IPS DF 19.7 (cell line): ENCODE measurements around the gene GAA.

Experiments
- DNase-seq: peaks from one replicate; pipeline ENCODE4 v3.0.0-alpha.2; 2013; ENCODE audit warnings: low read depth, low spot score

GAA gene

GRCh38 chr17:80103449-80104085 lies 2.2 kb downstream of the GAA start:
- DNase-seq, result no peak

GRCh38 chr17:80104321-80104955 lies 3.1 kb downstream of the GAA start:
- DNase-seq, result no peak

- no peak for DNase-seq
Observed at GRCh38 chr17:80104956-80105375, 3.6 kb downstream of the GAA start.

- DNase-seq, result no peak
Observed at GRCh38 chr17:80105762-80106161, 4.4 kb downstream of the GAA start.

- DNase-seq, result no peak
Observed at GRCh38 chr17:80106176-80106575, 4.8 kb downstream of the GAA start.

GRCh38 chr17:80106751-80107150 lies 5.4 kb downstream of the GAA start:
- DNase-seq, result no peak

GRCh38 chr17:80107231-80108021 lies 6.0 kb downstream of the GAA start:
- DNase-seq, result no peak

GRCh38 chr17:80108036-80108971 lies 6.9 kb downstream of the GAA start:
- DNase-seq, result no peak

- DNase-seq, result no peak
Observed at GRCh38 chr17:80109066-80109660, 7.8 kb downstream of the GAA start.

- no peak for DNase-seq
Observed at GRCh38 chr17:80109713-80110446, 8.5 kb downstream of the GAA start.

GRCh38 chr17:80110447-80110812 lies 9.0 kb downstream of the GAA start:
- DNase-seq, result no peak

GRCh38 chr17:80110927-80111701 lies 9.7 kb downstream of the GAA start:
- no peak for DNase-seq

GRCh38 chr17:80111702-80112470 lies 10.5 kb downstream of the GAA start:
- DNase-seq, result no peak

- no peak for DNase-seq
Observed at GRCh38 chr17:80112471-80113032, 11.2 kb downstream of the GAA start.

GRCh38 chr17:80113033-80113484 lies 11.7 kb downstream of the GAA start:
- DNase-seq, result no peak

GRCh38 chr17:80114758-80115157 lies 13.4 kb downstream of the GAA start:
- no peak for DNase-seq

GRCh38 chr17:80115159-80115558 lies 13.8 kb downstream of the GAA start:
- DNase-seq, result no peak

- DNase-seq, result no peak
Observed at GRCh38 chr17:80116276-80116920, 15.0 kb downstream of the GAA start.
